SK-N-SH (cell line): ENCODE measurements around the gene DCAF17. TPM values are rescaled to one million over a fixed set of nuclear protein-coding genes. Genes with fewer than 3 reads are reported as not detected.

Experiments used
- CTCF ChIA-PET: fragments of 300-600, 350-600 bp; formaldehyde crosslinking; extraction: SDS; loops from one replicate; lab custom pipeline; 2021; lab: Yijun Ruan, JAX
- POLR2A ChIA-PET: fragments of 350-600 bp; sonication (Branson Sonifier 250); formaldehyde crosslinking; extraction: SDS; loops from one replicate; lab custom pipeline; 2020; ENCODE audit warnings: antibody characterized with exemption, inconsistent platforms; lab: Yijun Ruan, JAX
- DNase-seq: peaks from one replicate; pipeline ENCODE4 v3.0.0; 2012
- H2AFZ ChIP-seq: fragments of 200-600 bp; sonication (generic); 2 replicates; pipeline ENCODE4 v1.8.1; 2016; ENCODE audit warnings: antibody characterized with exemption, mild to moderate bottlenecking, low read depth
- H3F3A ChIP-seq: fragments of 200-600 bp; sonication (generic); replicated peaks from 2 replicates; pipeline ENCODE3; 2016; ENCODE audit warnings: antibody characterized with exemption, mild to moderate bottlenecking; ENCODE audit not compliant: insufficient read depth
- H3K27ac ChIP-seq, 2 experiments: fragments of 200-500 bp in 1 of 2; fragments of 200-600 bp in 1 of 2; sonication (Bioruptor generic) in 1 of 2; sonication (generic), shearing (Covaris generic) in 1 of 2; 2 replicates each; pipeline versions ENCODE4 v1.5.1 to v1.6.1; 2014 to 2016; ENCODE audit warnings: low read depth in 2 of 2, inconsistent platforms in 1 of 2, low read length in 1 of 2, mild to moderate bottlenecking in 1 of 2, mixed read lengths in 1 of 2
- H3K27me3 ChIP-seq: fragments of 200-600 bp; sonication (generic), shearing (Covaris generic); 2 replicates; pipeline ENCODE4 v1.6.1; 2016; ENCODE audit warnings: mixed run types; ENCODE audit not compliant: insufficient read depth
- H3K36me3 ChIP-seq, 2 experiments: fragments of 200-500 bp in 1 of 2; fragments of 200-600 bp in 1 of 2; sonication (Bioruptor generic) in 1 of 2; sonication (generic) in 1 of 2; replicated peaks in 1 of 2; 2 replicates each; pipeline versions ENCODE3 to v1.5.1; 2014 to 2016; ENCODE audit warnings: low read length in 1 of 2, mild to moderate bottlenecking in 1 of 2; ENCODE audit not compliant: insufficient read depth in 2 of 2, control insufficient read depth in 1 of 2
- H3K4me1 ChIP-seq, 2 experiments: fragments of 200-500 bp in 1 of 2; fragments of 200-600 bp in 1 of 2; sonication (Bioruptor generic) in 1 of 2; sonication (generic), shearing (Covaris generic) in 1 of 2; 2 replicates each; pipeline versions ENCODE4 v1.5.1 to v1.6.1; 2014 to 2016; ENCODE audit warnings: low read depth in 1 of 2, low read length in 1 of 2, mixed run types in 1 of 2; ENCODE audit not compliant: insufficient read depth in 2 of 2, control insufficient read depth in 1 of 2
- H3K4me2 ChIP-seq: fragments of 200-600 bp; sonication (generic), shearing (Covaris generic); 2 replicates; pipeline ENCODE4 v1.6.1; 2017; ENCODE audit warnings: mixed run types
- H3K4me3 ChIP-seq, 2 experiments: fragments of 200-500 bp in 1 of 2; fragments of 200-600 bp in 1 of 2; sonication (Bioruptor generic) in 1 of 2; sonication (generic), shearing (Covaris generic) in 1 of 2; 2 replicates each; pipeline versions ENCODE4 v1.5.1 to v1.8.1; 2014 to 2016; ENCODE audit warnings: low read depth in 2 of 2, inconsistent platforms in 1 of 2, low read length in 1 of 2, mild to moderate bottlenecking in 1 of 2, mixed read lengths in 1 of 2, moderate library complexity in 1 of 2
- H3K79me2 ChIP-seq: fragments of 200-600 bp; sonication (generic); 2 replicates; pipeline ENCODE4 v1.8.1; 2017; ENCODE audit warnings: mild to moderate bottlenecking; ENCODE audit not compliant: insufficient read depth
- H3K9ac ChIP-seq: fragments of 200-600 bp; sonication (generic); 2 replicates; pipeline ENCODE4 v1.6.1; 2017; ENCODE audit warnings: mixed run types
- H3K9me2 ChIP-seq: fragments of 200-600 bp; sonication (generic); 2 replicates; pipeline ENCODE4 v1.6.1; 2017; ENCODE audit warnings: mixed run types
- H3K9me3 ChIP-seq: fragments of 200-600 bp; sonication (generic); 2 replicates; pipeline ENCODE4 v1.6.1; 2017; ENCODE audit warnings: mixed run types, mild to moderate bottlenecking, moderate library complexity
- H4K20me1 ChIP-seq: fragments of 200-600 bp; sonication (generic); 2 replicates; pipeline ENCODE4 v1.6.1; 2017; ENCODE audit warnings: mild to moderate bottlenecking, mixed run types; ENCODE audit not compliant: insufficient read depth
- CHD2 ChIP-seq: fragments of 150-350 bp; IDR thresholded peaks from 2 replicates; pipeline ENCODE4 v1.6.1; 2018; ENCODE audit warnings: low read length; ENCODE audit not compliant: partially characterized antibody
- CTCF ChIP-seq: fragments of 200-600 bp; sonication (generic); IDR thresholded peaks from 2 replicates; pipeline ENCODE4 v1.6.1; 2017; ENCODE audit warnings: antibody characterized with exemption, mild to moderate bottlenecking, moderate library complexity
- ELF1 ChIP-seq: IDR thresholded peaks from 2 replicates; pipeline ENCODE4 v1.4.0; 2012
- EP300 ChIP-seq, 2 experiments: IDR thresholded peaks; 2 replicates each; pipeline versions ENCODE4 v1.4.0 to v1.6.1; 2012; ENCODE audit warnings: borderline replicate concordance in 1 of 2, low read depth in 1 of 2, low read length in 1 of 2
- EZH2phosphoT487 ChIP-seq: fragments of 200-600 bp; sonication (generic); IDR thresholded peaks from 2 replicates; pipeline ENCODE4 v1.6.1; 2017; ENCODE audit warnings: low read depth, mixed run types, mild to moderate bottlenecking, antibody characterized with exemption, moderate library complexity, borderline replicate concordance
- FOSL2 ChIP-seq: IDR thresholded peaks from 2 replicates; pipeline ENCODE4 v1.4.0; 2012; ENCODE audit warnings: low read depth, mild to moderate bottlenecking, moderate library complexity, borderline replicate concordance
- FOXJ3 ChIP-seq: sonication (generic); formaldehyde crosslinking; IDR thresholded peaks from 2 replicates; pipeline ENCODE4 v1.5.1; 2020; ENCODE audit warnings: mild to moderate bottlenecking, missing genetic modification reagents
- FOXM1 ChIP-seq: IDR thresholded peaks from 2 replicates; pipeline ENCODE4 v1.4.0; 2012; ENCODE audit warnings: low read depth, mild to moderate bottlenecking
- GABPA ChIP-seq: IDR thresholded peaks from 2 replicates; pipeline ENCODE4 v1.4.0; 2012; ENCODE audit warnings: low read depth, mild to moderate bottlenecking
- GATA2 ChIP-seq: sonication (generic); formaldehyde crosslinking; IDR thresholded peaks from 2 replicates; pipeline ENCODE4 v1.5.0; 2020; ENCODE audit warnings: mild to moderate bottlenecking, missing genetic modification reagents
- IRF3 ChIP-seq: fragments of 150-350 bp; IDR thresholded peaks from 2 replicates; pipeline ENCODE4 v1.6.1; 2016; ENCODE audit warnings: mild to moderate bottlenecking, low read depth, low read length
- JUND ChIP-seq: IDR thresholded peaks from 2 replicates; pipeline ENCODE4 v1.4.0; 2012
- MEF2A ChIP-seq: IDR thresholded peaks from 2 replicates; pipeline ENCODE4 v1.4.0; 2012; ENCODE audit warnings: low read depth, borderline replicate concordance
- MXI1 ChIP-seq: IDR thresholded peaks from 2 replicates; pipeline ENCODE4 v1.6.1; 2012; ENCODE audit warnings: mild to moderate bottlenecking, low read depth, low read length, improper control_type of control experiment
- NFIC ChIP-seq: IDR thresholded peaks from 2 replicates; pipeline ENCODE4 v1.4.0; 2012; ENCODE audit warnings: borderline replicate concordance
- NRF1 ChIP-seq: IDR thresholded peaks from 2 replicates; pipeline ENCODE4 v1.6.1; 2012; ENCODE audit warnings: low read depth, mild to moderate bottlenecking, low read length
- PBX3 ChIP-seq: IDR thresholded peaks from 2 replicates; pipeline ENCODE4; 2012
- POLR2AphosphoS5 ChIP-seq: IDR thresholded peaks from 2 replicates; pipeline ENCODE4 v1.6.1; 2012; ENCODE audit warnings: low read depth, low read length
- RAD21 ChIP-seq: IDR thresholded peaks from 2 replicates; pipeline ENCODE4 v1.6.1; 2012; ENCODE audit warnings: mild to moderate bottlenecking, low read length
- RCOR1 ChIP-seq: fragments of 150-350 bp; IDR thresholded peaks from 2 replicates; pipeline ENCODE4 v1.6.1; 2017; ENCODE audit warnings: antibody characterized with exemption, low read length
- REST ChIP-seq: IDR thresholded peaks from 2 replicates; pipeline ENCODE4 v1.6.1; 2012; ENCODE audit warnings: mild to moderate bottlenecking, low read depth, low read length, moderate library complexity
- RFX5 ChIP-seq: IDR thresholded peaks from 2 replicates; pipeline ENCODE4 v1.6.1; 2012; ENCODE audit warnings: mild to moderate bottlenecking, improper control_type of control experiment, low read length
- RXRA ChIP-seq: IDR thresholded peaks from 2 replicates; pipeline ENCODE4 v1.4.0; 2012; ENCODE audit warnings: low read depth, mild to moderate bottlenecking, borderline replicate concordance
- SMC3 ChIP-seq: IDR thresholded peaks from 2 replicates; pipeline ENCODE4 v1.6.1; 2012; ENCODE audit warnings: low read depth, low read length, improper control_type of control experiment
- TAF1 ChIP-seq: IDR thresholded peaks from 2 replicates; pipeline ENCODE4 v1.6.1; 2012; ENCODE audit warnings: low read depth, mild to moderate bottlenecking, low read length, moderate library complexity, borderline replicate concordance
- TCF12 ChIP-seq: IDR thresholded peaks from 2 replicates; pipeline ENCODE4 v1.4.0; 2012
- TEAD4 ChIP-seq: IDR thresholded peaks from 2 replicates; pipeline ENCODE4 v1.4.0; 2012; ENCODE audit warnings: mild to moderate bottlenecking, borderline replicate concordance; ENCODE audit not compliant: insufficient read depth
- USF1 ChIP-seq: IDR thresholded peaks from 2 replicates; pipeline ENCODE4 v1.4.0; 2012; ENCODE audit warnings: low read depth, borderline replicate concordance
- WGBS: methylation state at CpG from one replicate; pipeline ENCODE4 v1.1.6; 2017; ENCODE audit warnings: low lambda C conversion rate; 5-methylcytosine and 5-hydroxymethylcytosine counted together
- polyA plus RNA-seq, 3 experiments: library from polyadenylated mRNA; depleted of rRNA; stranded (reverse); fragments of >200 nt; gene quantifications; 2 replicates each; pipeline ENCODE4 v1.2.3, GENCODE V29; 2012

DCAF17 gene
- polyA plus RNA-seq, 1 of the 3 experiments (the other 2 are of a cell fraction) = 4.9 TPM

GRCh38 chr2:171478345-171478744 lies 44.3 kb downstream of the DCAF17 start:
- 0 out of 2 replicates have a peak overlapping the region, but pooled peaks have one; percentile 25 for H3K4me2 ChIP-seq
- H3K4me1 ChIP-seq = peaks cover 0 to 14% of the 10 kb centered on the region in 2 experiments; a peak in 2 of 4 replicates
- no peak overlapping the region for H3K4me3 ChIP-seq
- H3K36me3 ChIP-seq = peaks cover 41 to 53% of the 10 kb centered on the region in 2 experiments
- POLR2A ChIA-PET = no interaction called here
- peaks cover 12% of the 10 kb centered on the region for H3F3A ChIP-seq
- no peaks in the 10 kb centered on the region for H3K9me2 ChIP-seq
- no peaks in the 10 kb centered on the region for H3K9me3 ChIP-seq
- CTCF ChIA-PET = interaction anchor here (1.5 kb wide), 1 partner anchor 95 kb away, joined by 3 read pairs; no protein-coding TSS in a partner anchor
- no peaks in the 10 kb centered on the region for H4K20me1 ChIP-seq
- H3K79me2 ChIP-seq = no peaks in the 10 kb centered on the region
- WGBS = 8% methylated on average over 1 of the region's 1 CpG
- peak overlapping the region in 1 of 2 experiments; percentile 35; a peak in 2 of 4 replicates for H3K27ac ChIP-seq
- no peaks in the 10 kb centered on the region for H3K27me3 ChIP-seq
- no peak overlapping the region for H2AFZ ChIP-seq
- no peak for DNase-seq
- no peak overlapping the region for H3K9ac ChIP-seq
- no peak for TF ChIP-seq RFX5
- TF ChIP-seq TCF12 = peak; percentile 57
- no peak for TF ChIP-seq POLR2AphosphoS5
- TF ChIP-seq EP300 (IDR thresholded peaks at IDR 0.05; ENCODE audit: borderline replicate concordance in 1 of 2, low read depth in 1 of 2, low read length in 1 of 2) = peak in 1 of 2 experiments; percentile 41; a peak in 1 of 4 replicates
- TF ChIP-seq NFIC = peak; percentile 27; the same call in 1 of the 2 replicates
- TF ChIP-seq PBX3 = peak; percentile 71
- TF ChIP-seq CHD2 = no peak
- no peak for TF ChIP-seq GABPA
- TF ChIP-seq FOXM1 = no peak
- TF ChIP-seq FOSL2 = peak; percentile 66; the same call in 1 of the 2 replicates
- TF ChIP-seq REST = no peak
- no peak for TF ChIP-seq GATA2 (CRISPR knock-in tag)
- no peak for TF ChIP-seq USF1
- TF ChIP-seq RAD21 = no peak
- TF ChIP-seq SMC3 = no peak
- no peak for TF ChIP-seq ELF1
- no peak for TF ChIP-seq IRF3
- no peak for TF ChIP-seq CTCF
- TF ChIP-seq RXRA = no peak
- TF ChIP-seq RCOR1 = no peak
- TF ChIP-seq TAF1 = no peak
- TF ChIP-seq EZH2phosphoT487 = no peak
- TF ChIP-seq TEAD4 = peak; percentile 46; the same call in 1 of the 2 replicates
- peak; percentile 61 for TF ChIP-seq JUND
- no peak for TF ChIP-seq FOXJ3 (CRISPR knock-in tag)
- no peak for TF ChIP-seq MXI1
- no peak for TF ChIP-seq NRF1
- no peak for TF ChIP-seq MEF2A
